C4-2B (cell line): ENCODE measurements around the gene ZNF407.
"Not testable (repeated sequence)": the region's sequence is repeated elsewhere in the genome, so short reads cannot be mapped to it uniquely, and the experiment has no call there.

Source experiments
- H3K27ac ChIP-seq: fragments of 450-650 bp; 2 replicates; pipeline ENCODE4 v1.5.1; 2017
- CTCF ChIP-seq: fragments of 450-650 bp; conservative IDR thresholded peaks from 2 replicates; pipeline ENCODE4 v1.5.1; 2017; ENCODE audit warnings: mild to moderate bottlenecking
- ZFX ChIP-seq: fragments of 450-650 bp; IDR thresholded peaks from 2 replicates; pipeline ENCODE4 v1.6.1; 2017

ZNF407 gene

DNA sequence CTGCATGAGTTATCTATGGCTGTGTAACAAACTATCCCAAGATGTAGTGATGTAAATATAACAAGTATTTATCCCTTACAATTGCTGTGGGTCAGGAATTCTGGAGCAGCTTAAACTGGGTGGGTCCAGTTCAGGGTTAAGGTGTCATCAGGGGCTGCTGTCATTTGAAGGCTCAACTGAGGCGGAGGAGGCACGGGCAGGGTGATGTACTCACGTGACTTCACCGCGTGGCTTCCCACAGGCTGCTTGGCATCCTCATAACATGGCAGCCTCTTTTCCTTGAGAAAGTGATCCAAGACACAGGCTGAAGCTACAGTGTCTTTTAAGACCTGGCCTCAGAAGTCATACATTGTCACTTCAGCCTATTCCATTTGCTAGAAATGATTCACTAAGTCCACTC is 485.5 kb downstream of the ZNF407 start:
- no peak overlapping the region for H3K27ac ChIP-seq

DNA sequence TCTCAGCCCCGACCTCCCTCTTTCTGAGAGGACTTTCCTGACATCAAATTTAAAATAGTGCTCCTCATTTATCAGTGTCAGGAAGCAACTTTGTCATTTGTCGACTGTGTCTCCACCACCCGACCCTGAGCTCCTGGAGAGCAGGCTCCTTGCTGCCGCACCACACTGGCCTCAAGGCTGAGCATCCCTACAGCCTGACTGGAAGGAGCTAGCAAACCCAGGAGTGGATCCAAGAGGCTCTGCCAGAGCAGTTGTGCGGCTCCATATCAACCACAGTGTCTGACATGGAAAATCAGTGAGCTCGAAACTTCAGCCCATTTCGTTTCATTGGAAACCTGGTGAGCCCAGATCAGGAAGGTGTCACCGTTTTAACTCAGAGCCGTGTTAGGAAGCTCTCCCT is 486.1 kb downstream of the ZNF407 start:
- no peak for TF ChIP-seq ZFX
- no peak for TF ChIP-seq CTCF
- no peak overlapping the region for H3K27ac ChIP-seq

More for the DNA sequence above, 485.5 kb downstream of the ZNF407 start:
- no peak for TF ChIP-seq ZFX
- no peak for TF ChIP-seq CTCF

- H3K27ac ChIP-seq: not testable (repeated sequence)
These were observed 488.0 kb downstream of the ZNF407 start for GRCh38 chr18:75085676-75086075.

DNA sequence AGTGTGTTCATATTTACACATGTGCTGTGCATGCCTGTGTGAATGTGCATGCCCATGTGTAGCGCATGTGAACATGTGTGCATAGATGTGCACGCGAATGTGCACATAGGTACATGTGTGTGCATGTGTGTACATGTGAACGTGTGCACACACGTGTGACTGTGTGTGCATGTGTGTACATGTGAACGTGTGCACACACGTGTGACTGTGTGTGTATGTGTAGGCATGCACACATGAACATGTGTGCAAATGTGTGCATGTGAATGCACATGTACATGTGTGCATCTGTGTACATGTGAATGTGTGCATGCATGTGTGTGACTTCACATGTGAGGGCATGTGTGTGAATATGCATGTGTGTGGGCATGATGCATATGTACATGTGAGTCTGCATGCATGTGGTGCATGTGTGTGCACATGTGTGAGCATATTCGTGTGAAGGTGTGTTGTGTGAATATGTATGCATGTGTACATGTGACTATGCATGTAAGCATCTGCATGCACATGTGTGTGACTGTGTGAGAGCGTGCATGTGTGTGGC is 488.9 kb downstream of the ZNF407 start:
- no peak for TF ChIP-seq CTCF
- no peak for TF ChIP-seq ZFX
- H3K27ac ChIP-seq: no peak overlapping the region

- no peak overlapping the region for H3K27ac ChIP-seq
- TF ChIP-seq CTCF (no peak), ZFX (no peak)
These were observed 489.7 kb downstream of the ZNF407 start for GRCh38 chr18:75087119-75088020.

DNA sequence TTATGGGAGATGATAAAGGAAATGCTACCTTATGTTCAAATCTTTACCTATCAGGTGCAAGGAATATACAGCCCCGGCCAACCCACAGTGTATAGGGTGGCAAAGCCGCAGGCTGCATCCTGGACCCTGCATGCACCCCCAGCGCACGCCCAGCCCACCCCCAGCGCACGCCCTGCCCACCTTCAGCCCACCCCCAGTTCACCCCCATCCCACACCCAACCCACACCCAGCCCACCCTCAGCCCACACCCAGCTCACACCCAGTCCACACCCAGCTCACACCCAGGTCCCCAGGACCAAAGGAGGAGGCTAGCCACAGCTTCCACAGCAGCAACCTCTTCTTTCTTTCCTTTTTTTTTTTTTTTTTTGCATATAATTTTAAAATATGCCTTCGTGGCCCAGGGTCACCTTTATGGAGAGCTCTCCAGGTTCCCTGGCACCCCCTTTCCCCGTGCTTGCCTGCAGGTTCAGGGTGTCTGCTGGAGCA is 490.4 kb downstream of the ZNF407 start:
- TF ChIP-seq ZFX: no peak
- TF ChIP-seq CTCF: no peak
- H3K27ac ChIP-seq: no peak overlapping the region

GRCh38 chr18:75088622-75089211 is 491.0 kb downstream of the ZNF407 start:
- TF ChIP-seq ZFX: no peak
- no peak overlapping the region for H3K27ac ChIP-seq

GRCh38 chr18:75089748-75090327 is 492.2 kb downstream of the ZNF407 start:
- TF ChIP-seq CTCF (no peak), ZFX (no peak)
- no peak overlapping the region for H3K27ac ChIP-seq
